Liver (tissue), 3 donors: ENCODE measurements around the gene PRKN.

ENCODE experiments used
- ATF3 ChIP-seq: IDR thresholded peaks from 2 replicates; pipeline ENCODE4 v1.6.1; 2016; ENCODE audit warnings: antibody characterized with exemption
- FOXA2 ChIP-seq: IDR thresholded peaks from 2 replicates; pipeline ENCODE4 v1.6.1; 2016; ENCODE audit warnings: antibody characterized with exemption
- GABPA ChIP-seq, 2 donors: IDR thresholded peaks in 1 of 2; conservative IDR thresholded peaks in 1 of 2; 2 replicates each; pipeline ENCODE4 v1.6.1; 2016; ENCODE audit warnings: antibody characterized with exemption in 2 of 2, mild to moderate bottlenecking in 1 of 2, moderate library complexity in 1 of 2
- RAD21 ChIP-seq, 2 donors: IDR thresholded peaks; 2 replicates each; pipeline ENCODE4 v1.6.1; 2016; ENCODE audit warnings: antibody characterized with exemption in 2 of 2, mild to moderate bottlenecking in 2 of 2
- REST ChIP-seq: IDR thresholded peaks from 2 replicates; pipeline ENCODE4 v1.6.1; 2016; ENCODE audit warnings: antibody characterized with exemption, mild to moderate bottlenecking
- RXRA ChIP-seq, 2 donors: IDR thresholded peaks; 2 replicates each; pipeline ENCODE4 v1.6.1; 2017 to 2018; ENCODE audit warnings: antibody characterized with exemption in 2 of 2, mild to moderate bottlenecking in 1 of 2
- SP1 ChIP-seq: IDR thresholded peaks from 2 replicates; pipeline ENCODE4 v1.6.1; 2018; ENCODE audit warnings: antibody characterized with exemption, mild to moderate bottlenecking
- YY1 ChIP-seq: IDR thresholded peaks from 2 replicates; pipeline ENCODE4 v1.6.1; 2016; ENCODE audit warnings: antibody characterized with exemption, mild to moderate bottlenecking
- TF ChIP-seq, protein P1 (sequence below): fragments of 150-350 bp; IDR thresholded peaks from 2 replicates; pipeline ENCODE4 v1.5.1; 2017; ENCODE audit warnings: improper control_type of control experiment, low read depth, low read length; ENCODE audit not compliant: missing input control
- TF ChIP-seq, protein P2 (sequence below): IDR thresholded peaks from 2 replicates; pipeline ENCODE4 v1.6.1; 2016; ENCODE audit warnings: antibody characterized with exemption
- donor health status: healthy.
- donor health status: healthy.

DNA sequence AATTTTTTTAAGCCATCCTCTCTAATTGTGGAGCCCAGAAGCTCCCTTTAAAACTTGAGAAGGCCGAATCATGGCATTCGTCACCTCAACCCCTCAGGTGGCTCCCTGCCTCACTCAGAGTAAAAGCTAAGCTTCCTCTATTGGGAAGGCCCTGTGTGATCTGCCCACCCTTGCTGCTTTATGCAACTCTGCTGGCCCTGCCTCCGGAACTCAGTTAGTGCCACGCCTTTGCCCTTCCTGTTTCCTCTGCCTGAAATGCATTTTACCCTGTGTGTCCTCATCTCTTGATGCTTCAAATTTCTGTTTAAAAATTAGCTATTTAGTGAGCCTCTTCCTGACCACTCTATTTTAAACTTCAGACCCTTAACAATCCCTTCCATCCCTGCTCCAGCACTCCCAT, 5.9 kb upstream of the PRKN start:
- TF ChIP-seq, protein P1, sequence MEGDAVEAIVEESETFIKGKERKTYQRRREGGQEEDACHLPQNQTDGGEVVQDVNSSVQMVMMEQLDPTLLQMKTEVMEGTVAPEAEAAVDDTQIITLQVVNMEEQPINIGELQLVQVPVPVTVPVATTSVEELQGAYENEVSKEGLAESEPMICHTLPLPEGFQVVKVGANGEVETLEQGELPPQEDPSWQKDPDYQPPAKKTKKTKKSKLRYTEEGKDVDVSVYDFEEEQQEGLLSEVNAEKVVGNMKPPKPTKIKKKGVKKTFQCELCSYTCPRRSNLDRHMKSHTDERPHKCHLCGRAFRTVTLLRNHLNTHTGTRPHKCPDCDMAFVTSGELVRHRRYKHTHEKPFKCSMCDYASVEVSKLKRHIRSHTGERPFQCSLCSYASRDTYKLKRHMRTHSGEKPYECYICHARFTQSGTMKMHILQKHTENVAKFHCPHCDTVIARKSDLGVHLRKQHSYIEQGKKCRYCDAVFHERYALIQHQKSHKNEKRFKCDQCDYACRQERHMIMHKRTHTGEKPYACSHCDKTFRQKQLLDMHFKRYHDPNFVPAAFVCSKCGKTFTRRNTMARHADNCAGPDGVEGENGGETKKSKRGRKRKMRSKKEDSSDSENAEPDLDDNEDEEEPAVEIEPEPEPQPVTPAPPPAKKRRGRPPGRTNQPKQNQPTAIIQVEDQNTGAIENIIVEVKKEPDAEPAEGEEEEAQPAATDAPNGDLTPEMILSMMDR: no peak
- TF ChIP-seq RAD21 (IDR thresholded peaks at IDR 0.05) (no peak), ATF3 (no peak), YY1 (no peak), RXRA (IDR thresholded peaks at IDR 0.05) (no peak), REST (no peak), GABPA (IDR thresholded peaks at IDR 0.05 in 1 of 2, conservative IDR thresholded peaks at IDR 0.05 in 1 of 2) (no peak), SP1 (no peak), FOXA2 (no peak)
- TF ChIP-seq, protein P2, sequence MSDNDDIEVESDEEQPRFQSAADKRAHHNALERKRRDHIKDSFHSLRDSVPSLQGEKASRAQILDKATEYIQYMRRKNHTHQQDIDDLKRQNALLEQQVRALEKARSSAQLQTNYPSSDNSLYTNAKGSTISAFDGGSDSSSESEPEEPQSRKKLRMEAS: no peak
